Stimulated activated CD8-positive, alpha-beta memory T cell treated with anti-CD3 and anti-CD28 coated beads, Interleukin-4, amount 100 ng/mL, for 24 hours (primary cell): ENCODE results near the gene ZC3H18.

Experiments used
- DNase-seq: peaks from one replicate; pipeline ENCODE4 v3.0.0-alpha.2; 2020; ENCODE audit warnings: low read depth

Gene ZC3H18

GRCh38 chr16:88640498-88641247, 70.5 kb downstream of the ZC3H18 start:
- no peak for DNase-seq

GRCh38 chr16:88642881-88643643, 72.9 kb downstream of the ZC3H18 start:
- DNase-seq: no peak

- no peak for DNase-seq
These were observed 73.4 kb downstream of the ZC3H18 start for GRCh38 chr16:88643644-88643932.

- no peak for DNase-seq
These were observed 75.3 kb downstream of the ZC3H18 start for GRCh38 chr16:88645455-88645854.

- DNase-seq: no peak
These were observed 75.7 kb downstream of the ZC3H18 start for GRCh38 chr16:88645941-88646340.

- no peak for DNase-seq
These were observed 76.3 kb downstream of the ZC3H18 start for GRCh38 chr16:88646345-88647034.

GRCh38 chr16:88647178-88648070, 77.2 kb downstream of the ZC3H18 start:
- no peak for DNase-seq

- no peak for DNase-seq
These were observed 79.2 kb downstream of the ZC3H18 start for GRCh38 chr16:88649195-88649923.

- DNase-seq: no peak
These were observed 79.9 kb downstream of the ZC3H18 start for GRCh38 chr16:88649924-88650748.

GRCh38 chr16:88650749-88651275, 80.6 kb downstream of the ZC3H18 start, which contains the start of gene CYBA:
Gene CYBA (minus strand): TSS chr16:88651053. CDS start chr16:88651013, 40 bp downstream.
- DNase-seq: peak; percentile 79

- DNase-seq: peak; percentile 57
These were observed 81.2 kb downstream of the ZC3H18 start for GRCh38 chr16:88651276-88651988.

GRCh38 chr16:88651989-88652761, 82.0 kb downstream of the ZC3H18 start:
- DNase-seq: no peak

GRCh38 chr16:88652762-88653063, 82.5 kb downstream of the ZC3H18 start:
- no peak for DNase-seq

GRCh38 chr16:88653101-88653500, 82.9 kb downstream of the ZC3H18 start:
- no peak for DNase-seq

- no peak for DNase-seq
These were observed 83.6 kb downstream of the ZC3H18 start for GRCh38 chr16:88653596-88654362.

GRCh38 chr16:88654363-88655052, 84.3 kb downstream of the ZC3H18 start:
- DNase-seq: no peak

- DNase-seq: no peak
These were observed 85.0 kb downstream of the ZC3H18 start for GRCh38 chr16:88655053-88655732.
